ENCODE results near the gene AHDC1. TPM values are rescaled to one million over a fixed set of nuclear protein-coding genes. Genes with fewer than 3 reads are reported as not detected.

AHDC1 gene
- total RNA-seq, 2 donors from 2014 or later = 13.5 to 14.2 TPM

- Histone ChIP-seq H3K27ac (peak overlapping the region in 3 of 4 donors; percentile 96 to 99 (median 98)), H3K9me3 (no peaks in the 10 kb centered on the region), H3K4me3 (peak overlapping the region in 1 of 2 donors; percentile 89), H3K4me1 (peaks cover 36% of the 10 kb centered on the region), H3K36me3 (replicated peaks in 1 of 2; ENCODE audit: insufficient read depth in 1 of 2, low read depth in 2 of 2) (no peaks in the 10 kb centered on the region), H3K27me3 (no peaks in the 10 kb centered on the region)
- intact Hi-C loops (cut with DNase I) = no loop called here
- no peak for ATAC-seq
- DNase-seq = no peak
- TF ChIP-seq POLR2A (IDR thresholded peaks at IDR 0.05) (no peak), CTCF (IDR thresholded peaks at IDR 0.05) (no peak)
- WGBS, 2 donors = 14 to 15% methylated on average over 6 of the region's 6 CpGs
Measured at GRCh38 chr1:27487966-27488884, 115.7 kb downstream of the AHDC1 start.

DNA sequence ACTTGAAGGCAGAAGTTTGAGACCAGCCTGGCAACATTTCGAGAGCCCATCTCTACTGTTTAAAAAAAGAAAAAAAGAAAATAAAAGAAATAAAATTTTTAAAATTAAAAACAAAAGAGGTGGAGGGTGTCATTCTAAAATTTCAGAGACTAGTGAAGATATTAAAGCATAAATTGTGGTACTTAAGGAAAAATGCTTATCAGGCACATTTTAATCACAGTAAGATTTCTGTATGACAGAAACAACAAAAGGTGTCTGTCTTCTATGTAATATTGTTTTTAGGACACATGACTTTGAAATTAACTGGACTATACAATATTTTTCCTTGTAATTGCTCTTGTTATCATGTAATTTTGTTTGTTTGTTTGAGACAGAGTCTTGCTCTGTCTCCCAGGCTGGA lies 118.6 kb downstream of the AHDC1 start:
- DNase-seq = no peak
- WGBS, 2 donors = 95 to 100% methylated on average over 1 of the region's 1 CpG
- H3K36me3 ChIP-seq (replicated peaks in 1 of 2; ENCODE audit: insufficient read depth in 1 of 2, low read depth in 2 of 2) = no peaks in the 10 kb centered on the region
- H3K27ac ChIP-seq = no peak overlapping the region
- peaks cover 31% of the 10 kb centered on the region for H3K4me1 ChIP-seq
- no peak overlapping the region for H3K4me3 ChIP-seq
- ATAC-seq = no peak
- H3K9me3 ChIP-seq = no peaks in the 10 kb centered on the region
- intact Hi-C loops (cut with DNase I) = no loop called here
- H3K27me3 ChIP-seq = no peaks in the 10 kb centered on the region
- TF ChIP-seq CTCF (IDR thresholded peaks at IDR 0.05) (no peak), POLR2A (IDR thresholded peaks at IDR 0.05) (no peak)

Small RNA genes within 50 kb of the gene (small RNA-seq; reads per million reads assigned to genes)
- gene AL031729.1 = not detected

Other genes starting within 250 kb of the AHDC1 start
- 10 to 100 TPM; 28.8 to 31.3 TPM for gene MAP3K6, start 237.2 kb downstream of the AHDC1 start, total RNA-seq
- 1 to 10 TPM; 1.3 to 1.6 TPM for gene FCN3, start 229.3 kb downstream of the AHDC1 start, total RNA-seq
- 1 to 10 TPM in 1 of 2 donors, not detected in 1; 1.3 TPM for gene CD164L2, start 220.8 kb downstream of the AHDC1 start, total RNA-seq
- not detected for gene GPR3, start 211.5 kb downstream of the AHDC1 start, total RNA-seq
- 10 to 100 TPM; 28.0 to 36.1 TPM for gene WASF2, start 114.0 kb downstream of the AHDC1 start, total RNA-seq
- gene FGR, start 31.0 kb upstream of the AHDC1 start, total RNA-seq = 1 to 10 TPM; 3.0 to 5.4 TPM
- 10 to 100 TPM; 54.0 to 58.0 TPM for gene IFI6, start 68.0 kb upstream of the AHDC1 start, total RNA-seq
- gene FAM76A, start 121.8 kb upstream of the AHDC1 start, total RNA-seq = 1 to 10 TPM; 5.4 to 7.6 TPM
- gene STX12, start 169.1 kb upstream of the AHDC1 start, total RNA-seq = 10 to 100 TPM; 22.6 to 26.7 TPM
- 10 to 100 TPM in 1 of 2 donors, 1 to 10 TPM in 1; 8.9 to 11.2 TPM for gene PPP1R8, start 226.6 kb upstream of the AHDC1 start, total RNA-seq